ENCODE results near the gene SERPINB5.

- no peak for TF ChIP-seq POLR2A (IDR thresholded peaks at IDR 0.05; ENCODE audit: low read length)
- no peak for TF ChIP-seq GATA1 (IDR thresholded peaks at IDR 0.05; ENCODE audit: low read depth, low read length)
Observed at GRCh38 chr18:63472380-63472779, 4.4 kb upstream of the SERPINB5 start.

Measured in erythroblast (primary cell).